HepG2 (cell line): ENCODE results near the gene MAN2A2. TPM values are rescaled to one million over a fixed set of nuclear protein-coding genes. Genes with fewer than 3 reads are reported as not detected.
A peak's percentile ranks its signal among the peaks of the same experiment; 100 is the strongest.

Experiments used
- ATAC-seq: fragments of 200-7000 bp; cut with Tn5 transposase; 3 replicates; pipeline ENCODE4 v1.9.1; 2020; ENCODE audit warnings: mild to moderate bottlenecking, moderate library complexity
- BruUV-seq: library from RNA; stranded (reverse); fragments of 400-500 nt; replicated peaks from 2 replicates; lab custom pipeline; 2021; lab: Mats Ljungman, UMichigan
- CTCF ChIA-PET: fragments of 300-600 bp; formaldehyde crosslinking; extraction: SDS; loops from one replicate; lab custom pipeline; 2021; ENCODE audit warnings: low total read pairs, inconsistent platforms, low intra/inter-chr PET ratio; lab: Yijun Ruan, JAX
- POLR2A ChIA-PET: fragments of 350-600 bp; sonication (Branson Sonifier 250); formaldehyde crosslinking; loops from one replicate; lab custom pipeline; 2020; ENCODE audit warnings: antibody characterized with exemption, inconsistent platforms; lab: Yijun Ruan, JAX
- DNase-seq: peaks from one replicate; pipeline ENCODE4 v3.0.0-alpha.2; 2015; ENCODE audit warnings: low spot score
- FAIRE-seq: peaks from 3 replicates; lab custom pipeline; 2011; peaks lifted over from hg19 to GRCh38; lab: Jason Lieb, UNC
- H2AFZ ChIP-seq: one replicate; pipeline ENCODE4 v1.6.1; 2011; ENCODE audit warnings: low read length, inconsistent platforms
- H3K27ac ChIP-seq: fragments of 300-600 bp; 3 replicates; pipeline ENCODE4 v1.8.0; 2011; ENCODE audit warnings: mixed run types, mild to moderate bottlenecking, mixed read lengths, low read length, inconsistent platforms; ENCODE audit not compliant: insufficient read depth; ENCODE audit errors: extremely low read length
- H3K27me3 ChIP-seq, 2 experiments: fragments of 200-600 bp in 1 of 2; 2 replicates in 1 of 2; 3 replicates in 1 of 2; pipeline versions ENCODE4 v1.6.0 to v1.8.0; 2011; ENCODE audit warnings: low read length in 2 of 2, mild to moderate bottlenecking in 2 of 2, moderate library complexity in 2 of 2, inconsistent platforms in 1 of 2; ENCODE audit not compliant: insufficient read depth in 2 of 2, control insufficient read depth in 1 of 2
- H3K36me3 ChIP-seq, 2 experiments: fragments of 200-600 bp in 1 of 2; replicated peaks in 1 of 2; 2 replicates in 1 of 2; 3 replicates in 1 of 2; pipeline versions ENCODE4 v1.5.1 to v1.8.0; 2011; ENCODE audit warnings: low read length in 2 of 2, inconsistent platforms in 1 of 2; ENCODE audit not compliant: insufficient read depth in 2 of 2, control insufficient read depth in 1 of 2
- H3K4me1 ChIP-seq: 2 replicates; pipeline ENCODE4 v1.5.1; 2012; ENCODE audit warnings: low read length, inconsistent platforms; ENCODE audit not compliant: insufficient read depth
- H3K4me2 ChIP-seq: 2 replicates; pipeline ENCODE4 v1.6.0; 2011; ENCODE audit warnings: low read depth, low read length, inconsistent platforms
- H3K4me3 ChIP-seq, 3 experiments: fragments of 200-600 bp in 1 of 3; sonication (generic), shearing (Covaris generic) in 1 of 3; replicated peaks in 1 of 3; 2 replicates each; pipeline ENCODE4 v1.5.1; 2011 to 2016; ENCODE audit warnings: low read length in 3 of 3, inconsistent platforms in 2 of 3, low read depth in 2 of 3, mild to moderate bottlenecking in 2 of 3, control low read depth in 1 of 3, mixed read lengths in 1 of 3; ENCODE audit not compliant: insufficient read depth in 1 of 3
- H3K79me2 ChIP-seq: one replicate; pipeline ENCODE4 v1.6.1; 2011; ENCODE audit warnings: low read length, inconsistent platforms; ENCODE audit not compliant: insufficient read depth
- H3K9ac ChIP-seq: 2 replicates; pipeline ENCODE4 v1.6.0; 2011; ENCODE audit warnings: mild to moderate bottlenecking, low read depth, low read length, inconsistent platforms; ENCODE audit not compliant: insufficient read depth
- H3K9me3 ChIP-seq: 2 replicates; pipeline ENCODE4 v1.5.1; 2012; ENCODE audit warnings: mild to moderate bottlenecking, low read length
- H4K20me1 ChIP-seq: 2 replicates; pipeline ENCODE4 v1.6.0; 2011; ENCODE audit warnings: inconsistent platforms, mild to moderate bottlenecking, low read length, moderate library complexity; ENCODE audit not compliant: insufficient read depth
- GTF3A ChIP-seq: sonication (generic); formaldehyde crosslinking; conservative IDR thresholded peaks from 2 replicates; pipeline ENCODE4 v1.4.0; 2020; ENCODE audit warnings: mild to moderate bottlenecking, missing genetic modification reagents
- HNF1A ChIP-seq, 2 experiments: sonication (generic) in 1 of 2; formaldehyde crosslinking in 1 of 2; IDR thresholded peaks; 2 replicates each; pipeline versions ENCODE4 v1.4.0 to v1.6.1; 2016 to 2020; ENCODE audit warnings: borderline replicate concordance in 1 of 2, low read depth in 1 of 2, mild to moderate bottlenecking in 1 of 2, missing genetic modification reagents in 1 of 2
- MEIS2 ChIP-seq: sonication (generic); formaldehyde crosslinking; IDR thresholded peaks from 2 replicates; pipeline ENCODE4 v1.9.0; 2021; ENCODE audit warnings: mild to moderate bottlenecking, missing genetic modification reagents
- NRL ChIP-seq: sonication (generic); formaldehyde crosslinking; IDR thresholded peaks from 2 replicates; pipeline ENCODE4 v1.5.0; 2020; ENCODE audit warnings: missing genetic modification reagents, mild to moderate bottlenecking, moderate library complexity, borderline replicate concordance
- PHF21A ChIP-seq: sonication (generic); formaldehyde crosslinking; IDR thresholded peaks from 2 replicates; pipeline ENCODE4 v1.5.0; 2020; ENCODE audit warnings: mild to moderate bottlenecking, missing genetic modification reagents
- SNRNP70 ChIP-seq: fragments of 200-400 bp; formaldehyde crosslinking; IDR thresholded peaks from 2 replicates; pipeline ENCODE4 v1.6.1; 2017; ENCODE audit warnings: mild to moderate bottlenecking, low read depth, low read length, moderate library complexity
- YEATS4 ChIP-seq: sonication (generic); formaldehyde crosslinking; IDR thresholded peaks from 2 replicates; pipeline ENCODE4 v1.4.0; 2020; ENCODE audit warnings: missing genetic modification reagents, borderline replicate concordance
- YY1 ChIP-seq: IDR thresholded peaks from 2 replicates; pipeline ENCODE4 v1.6.1; 2011; ENCODE audit warnings: low read length, low read depth, moderate library complexity, mild to moderate bottlenecking; ENCODE audit not compliant: insufficient read depth, insufficient replicate concordance
- ZFP36 ChIP-seq: fragments of 150-350 bp; IDR thresholded peaks from 2 replicates; pipeline ENCODE4 v1.6.1; 2018; ENCODE audit warnings: borderline replicate concordance, low read length, low read depth; ENCODE audit not compliant: partially characterized antibody
- ZIK1 ChIP-seq: sonication (generic); formaldehyde crosslinking; IDR thresholded peaks from 2 replicates; pipeline ENCODE4 v1.5.0; 2020; ENCODE audit warnings: mild to moderate bottlenecking, low read depth, missing genetic modification reagents, borderline replicate concordance
- ZKSCAN8 ChIP-seq: IDR thresholded peaks from 2 replicates; pipeline ENCODE4 v1.6.1; 2016; ENCODE audit warnings: borderline replicate concordance, missing genetic modification reagents, missing compliant biosample characterization
- ZNF776 ChIP-seq: sonication (generic); formaldehyde crosslinking; IDR thresholded peaks from 2 replicates; pipeline ENCODE4 v1.4.0; 2020; ENCODE audit warnings: mild to moderate bottlenecking, missing genetic modification reagents
- WGBS: methylation state at CpG from one replicate; pipeline ENCODE4 v1.1.6; 2017; ENCODE audit warnings: low lambda C conversion rate; 5-methylcytosine and 5-hydroxymethylcytosine counted together
- in situ Hi-C: cut with HindIII; loops from 2 replicates; pipeline ENCODE4 v1.10.0; 2017; ENCODE audit warnings: low pct_unique_long_range_greater_than_20kb; ENCODE audit not compliant: extremely low pct_ligation_motif_present
- intact Hi-C: fragments of 100-400 bp; cut with micrococcal nuclease; formaldehyde crosslinking; loops from one replicate; pipeline ENCODE4 v1.10.0; 2022; ENCODE audit not compliant: unreplicated experiment
- polyA plus RNA-seq, 8 experiments: library from polyadenylated mRNA; depleted of rRNA in 3 of 8; stranded (reverse) in 7 of 8; unstranded in 1 of 8; fragments of >200 nt; fragmentation: Illumina TruSeq in 4 of 8; extraction: Trizol in 4 of 8; gene quantifications; 2 replicates each; pipeline versions ENCODE4 v1.2.1 to v1.2.3, GENCODE V29; 2011 to 2016; ENCODE audit warnings: low read depth in 4 of 8, missing spikeins in 1 of 8, mixed read lengths in 1 of 8; ENCODE audit not compliant: insufficient read depth in 1 of 8
- total RNA-seq, 5 experiments: library from RNA; depleted of rRNA; stranded (reverse); fragments of >200 nt; fragmentation: Illumina TruSeq; extraction: Trizol; gene quantifications; 2 replicates each; pipeline ENCODE4 v1.2.3, GENCODE V29; 2016; ENCODE audit warnings: low read depth in 1 of 5
- TF ChIP-seq, protein P1 (sequence below): sonication (generic); formaldehyde crosslinking; conservative IDR thresholded peaks from 2 replicates; pipeline ENCODE4 v1.8.0; 2022; ENCODE audit warnings: missing genetic modification reagents
- TF ChIP-seq, protein P2 (sequence below): sonication (generic); formaldehyde crosslinking; IDR thresholded peaks from 2 replicates; pipeline ENCODE4 v1.5.1; 2020; ENCODE audit warnings: missing genetic modification reagents, mild to moderate bottlenecking, borderline replicate concordance

The MAN2A2 gene
- total and polyA plus RNA-seq, 2 of the 13 experiments (the other 11 are each of a cell fraction or from before 2014, with no cell fraction given): 17.5 to 51.5 TPM

- peak overlapping the region; percentile 85 for H3K4me2 ChIP-seq
- DNase-seq (no peak), FAIRE-seq (no peak), ATAC-seq (peak; percentile 3; the same call in 1 of the 3 replicates)
- CTCF ChIA-PET: no interaction called here
- intact Hi-C loops (loop anchor here (5.0 kb wide), 1 partner anchor 380 kb away; no protein-coding TSS in a partner anchor), in situ Hi-C loops (no loop called here)
- H4K20me1 ChIP-seq: peaks cover 22% of the 10 kb centered on the region; the same call in 1 of the 2 replicates
- H3K4me1 ChIP-seq: peaks cover 69% of the 10 kb centered on the region
- peaks cover 0 to 36% of the 10 kb centered on the region in 2 experiments for H3K27me3 ChIP-seq
- H3K79me2 ChIP-seq: peaks cover 10% of the 10 kb centered on the region
- H3K4me3 ChIP-seq: peak overlapping the region; percentile 72 to 74 (median 73)
- H3K27ac ChIP-seq: no peak overlapping the region
- no peaks in the 10 kb centered on the region for H3K9me3 ChIP-seq
- WGBS: 2% methylated on average over 5 of the region's 77 CpGs
- peak overlapping the region; percentile 61 for H3K9ac ChIP-seq
- BruUV-seq: no TSS peak
- no peak overlapping the region for H2AFZ ChIP-seq
- peaks cover 2 to 16% of the 10 kb centered on the region in 2 experiments; a peak in 3 of 5 replicates for H3K36me3 ChIP-seq
- POLR2A ChIA-PET: interaction anchor here (1.2 to 3.3 kb wide), 4 partner anchors 11 to 60 kb away, joined by 4 to 36 read pairs (median 8); partner anchors contain the start of genes FES and HDDC3
- TF ChIP-seq, protein P1, sequence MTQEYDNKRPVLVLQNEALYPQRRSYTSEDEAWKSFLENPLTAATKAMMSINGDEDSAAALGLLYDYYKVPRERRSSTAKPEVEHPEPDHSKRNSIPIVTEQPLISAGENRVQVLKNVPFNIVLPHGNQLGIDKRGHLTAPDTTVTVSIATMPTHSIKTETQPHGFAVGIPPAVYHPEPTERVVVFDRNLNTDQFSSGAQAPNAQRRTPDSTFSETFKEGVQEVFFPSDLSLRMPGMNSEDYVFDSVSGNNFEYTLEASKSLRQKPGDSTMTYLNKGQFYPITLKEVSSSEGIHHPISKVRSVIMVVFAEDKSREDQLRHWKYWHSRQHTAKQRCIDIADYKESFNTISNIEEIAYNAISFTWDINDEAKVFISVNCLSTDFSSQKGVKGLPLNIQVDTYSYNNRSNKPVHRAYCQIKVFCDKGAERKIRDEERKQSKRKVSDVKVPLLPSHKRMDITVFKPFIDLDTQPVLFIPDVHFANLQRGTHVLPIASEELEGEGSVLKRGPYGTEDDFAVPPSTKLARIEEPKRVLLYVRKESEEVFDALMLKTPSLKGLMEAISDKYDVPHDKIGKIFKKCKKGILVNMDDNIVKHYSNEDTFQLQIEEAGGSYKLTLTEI (CRISPR knock-in tag): no peak
- no peak for TF ChIP-seq ZKSCAN8 (CRISPR knock-in tag)
- no peak for TF ChIP-seq NRL (CRISPR knock-in tag)
- TF ChIP-seq SNRNP70: no peak
- no peak for TF ChIP-seq ZNF776 (CRISPR knock-in tag)
- TF ChIP-seq GTF3A (CRISPR knock-in tag): no peak
- TF ChIP-seq YY1: no peak
- TF ChIP-seq YEATS4: 0 out of 2 replicates have a peak, but pooled peaks have one; percentile 31
- no peak for TF ChIP-seq MEIS2
- no peak for TF ChIP-seq ZFP36
- TF ChIP-seq, protein P2, sequence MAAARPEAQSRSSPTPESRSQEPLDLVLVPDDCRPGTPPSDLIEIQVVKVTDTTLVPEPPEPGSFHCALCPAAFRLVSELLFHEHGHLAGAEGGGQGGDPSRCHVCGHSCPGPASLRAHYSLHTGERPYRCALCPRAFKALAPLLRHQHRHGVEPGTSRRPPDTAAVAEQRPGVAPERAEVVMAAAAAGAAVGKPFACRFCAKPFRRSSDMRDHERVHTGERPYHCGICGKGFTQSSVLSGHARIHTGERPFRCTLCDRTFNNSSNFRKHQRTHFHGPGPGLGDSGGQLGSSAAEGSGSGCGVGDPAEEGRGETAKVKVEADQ: no peak
- TF ChIP-seq ZIK1 (CRISPR knock-in tag): no peak
- TF ChIP-seq PHF21A (CRISPR knock-in tag): no peak
- no peak for TF ChIP-seq HNF1A (IDR thresholded peaks at IDR 0.05; ENCODE audit: low read depth)
- TF ChIP-seq HNF1A (CRISPR knock-in tag; IDR thresholded peaks at IDR 0.05; ENCODE audit: borderline replicate concordance): no peak
These were observed 31.2 kb upstream of the MAN2A2 start for GRCh38 chr15:90871716-90872485.
